HG03060 (cell line): Measurements from ENCODE around the gene PPIB.
"Not testable (repeated sequence)": the region's sequence is repeated elsewhere in the genome, so short reads cannot be mapped to it uniquely, and the experiment has no call there.

ENCODE experiments used
- ATAC-seq: cut with Tn5 transposase; IDR thresholded peaks from one replicate; pipeline ENCODE4 v1.9.1; 2021; ENCODE audit warnings: low read depth, moderate number of reproducible peaks; ENCODE audit not compliant: unreplicated experiment

Gene PPIB

DNA sequence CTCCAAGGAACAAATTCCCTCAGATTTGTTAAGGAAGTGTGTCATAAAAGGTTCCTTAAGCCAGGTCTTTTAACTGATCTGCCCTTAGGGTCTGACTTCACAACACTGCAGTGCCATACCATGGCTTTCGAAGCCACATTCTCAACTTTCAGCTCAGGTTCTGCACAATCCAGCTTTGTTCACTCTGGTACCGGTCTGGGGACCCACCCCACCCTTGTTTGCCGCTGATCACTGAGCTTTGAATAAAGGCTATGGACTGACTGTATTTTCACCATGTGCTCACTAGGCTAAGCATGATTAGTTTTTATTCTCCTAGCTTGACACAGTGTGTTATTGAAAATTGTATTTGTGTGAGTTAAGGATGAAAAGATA is 51.2 kb downstream of the PPIB start:
- ATAC-seq = no peak

GRCh38 chr15:64110950-64111678 is 51.7 kb downstream of the PPIB start:
- ATAC-seq = no peak

- ATAC-seq = not testable (repeated sequence)
These were observed 52.6 kb downstream of the PPIB start for GRCh38 chr15:64110108-64110701.

DNA sequence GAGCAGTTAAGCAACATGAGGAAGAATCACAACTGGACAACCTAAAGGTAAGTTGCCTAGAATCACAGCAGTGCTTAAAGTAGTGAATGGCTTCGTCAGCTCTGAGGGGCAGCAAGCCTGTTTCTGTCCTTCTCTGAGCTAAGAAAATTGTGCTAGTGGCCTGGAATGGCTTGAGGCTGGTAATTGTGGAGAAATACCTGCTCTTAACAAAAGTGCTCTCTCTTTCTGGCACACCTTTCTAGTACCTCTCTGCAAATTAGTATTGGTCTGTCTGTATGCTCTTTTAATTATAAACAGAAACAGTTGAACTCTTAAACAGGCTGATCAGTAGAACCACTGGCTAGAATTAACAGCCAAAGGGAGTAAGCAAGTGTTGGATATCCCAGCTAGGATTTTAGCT is 55.5 kb downstream of the PPIB start:
- ATAC-seq = no peak
